ENCODE measurements around the gene CSTB. TPM values are rescaled to one million over a fixed set of nuclear protein-coding genes. Genes with fewer than 3 reads are reported as not detected.

CSTB gene
- total and polyA plus RNA-seq, 2 of the 8 experiments (the other 6 are each of a cell fraction or from before 2014, with no cell fraction given) = 53.8 to 64.1 TPM

- Histone ChIP-seq H3K4me3 (ENCODE audit: extremely low read depth in 1 of 4, insufficient read depth in 2 of 4, low read depth in 3 of 4, low read length in 4 of 4) (peak overlapping the region in 1 of 4 experiments; percentile 44; a peak in 2 of 8 replicates), H2BK5ac (ENCODE audit: low read depth, low read length) (peak overlapping the region; percentile 71; the same call in 1 of the 2 replicates), H3K79me2 (ENCODE audit: control insufficient read depth in 1 of 2, insufficient read depth in 2 of 2, low read length in 2 of 2) (no peaks in the 10 kb centered on the region), H2BK20ac (ENCODE audit: low read length) (0 out of 2 replicates have a peak overlapping the region, but pooled peaks have one; percentile 10), H2AFZ (ENCODE audit: low read length) (no peak overlapping the region), H4K91ac (replicated peaks; ENCODE audit: insufficient read length, low read length) (no peak overlapping the region), H3K14ac (ENCODE audit: insufficient read length) (no peak overlapping the region), H4K20me1 (replicated peaks in 1 of 2; ENCODE audit: control insufficient read depth in 1 of 2, insufficient read depth in 2 of 2, low read length in 2 of 2) (peaks cover 1 to 2% of the 10 kb centered on the region in 2 experiments), H3K56ac (replicated peaks; ENCODE audit: insufficient read length, low read depth, low read length) (no peak overlapping the region), H3K4me2 (ENCODE audit: insufficient read depth in 1 of 2, low read depth in 2 of 2, low read length in 2 of 2) (peak overlapping the region; percentile 54 to 55; a peak in 3 of 4 replicates), H2BK15ac (ENCODE audit: low read length) (peak overlapping the region; percentile 75; the same call in 1 of the 2 replicates), H2BK12ac (ENCODE audit: low read depth, low read length) (peak overlapping the region; percentile 55; the same call in 1 of the 2 replicates), H2AK5ac (ENCODE audit: low read depth, low read length) (no peak overlapping the region; the same call in 1 of the 2 replicates), H3K27me3 (replicated peaks in 1 of 4; ENCODE audit: control insufficient read depth in 3 of 4, extremely low read depth in 1 of 4, insufficient read depth in 3 of 4, low read length in 3 of 4) (no peaks in the 10 kb centered on the region), H3K4ac (replicated peaks; ENCODE audit: insufficient read length, low read depth, low read length) (no peak overlapping the region), H3K79me1 (ENCODE audit: low read depth, low read length) (no peaks in the 10 kb centered on the region), H3K9ac (replicated peaks in 1 of 4; ENCODE audit: extremely low read depth in 1 of 4, low read depth in 3 of 4, low read length in 3 of 4) (no peak overlapping the region), H4K8ac (ENCODE audit: extremely low read depth, insufficient read depth, low read length) (no peak overlapping the region; the same call in 1 of the 2 replicates), H3K27ac (ENCODE audit: low read depth, low read length) (no peak overlapping the region), H3K4me1 (replicated peaks in 1 of 4; ENCODE audit: control insufficient read depth in 3 of 4, insufficient read depth in 4 of 4, low read length in 3 of 4) (peaks cover 0 to 15% (median 12%) of the 10 kb centered on the region in 4 experiments; a peak in 6 of 7 replicates), H3K9me3 (ENCODE audit: insufficient read depth in 2 of 2, low read depth in 1 of 2, low read length in 1 of 2) (peaks cover 0 to under 1% of the 10 kb centered on the region in 2 experiments; a peak in 1 of 4 replicates), H3K18ac (ENCODE audit: extremely low read depth, low read length) (peak overlapping the region; percentile 93), H3K36me3 (ENCODE audit: control insufficient read depth in 2 of 4, insufficient read depth in 4 of 4, low read length in 3 of 4) (no peaks in the 10 kb centered on the region), H2BK120ac (replicated peaks; ENCODE audit: low read depth, low read length) (no peak overlapping the region), H3K23ac (ENCODE audit: insufficient read length) (no peak overlapping the region), H4K5ac (ENCODE audit: insufficient read length, low read depth, low read length) (no peak overlapping the region), H3K23me2 (ENCODE audit: low read depth, low read length) (peaks cover 2% of the 10 kb centered on the region; the same call in 1 of the 2 replicates)
- no peak for FAIRE-seq
- POLR2A ChIA-PET (ENCODE audit: partially characterized antibody) = interaction anchor here (1.0 kb wide), 1 partner anchor 25 kb away, joined by 3 read pairs; no protein-coding TSS in a partner anchor
- CTCF ChIA-PET (ENCODE audit: partially characterized antibody) = interaction anchor here (0.6 to 2.4 kb wide), 7 partner anchors 48 to 161 kb away, joined by 3 to 12 read pairs (median 3); no protein-coding TSS in a partner anchor
- WGBS, 2 experiments (ENCODE audit: extremely low coverage in 1 of 2, insufficient coverage in 1 of 2, insufficient read length in 1 of 2, insufficient replicate concordance in 2 of 2, low coverage in 1 of 2, low lambda C conversion rate in 2 of 2, missing lambda C conversion rate in 1 of 2) = 71% methylated on average over 27 of the region's 28 CpGs; no CpG with 5 or more reads in 1 of the 2 experiments
- DNase-seq (ENCODE audit: low read depth in 1 of 2, low spot score in 2 of 2) = peak in 1 of 2 experiments; percentile 69
- TF ChIP-seq KDM4A (IDR thresholded peaks at IDR 0.05; ENCODE audit: low read depth, low read length, severe bottlenecking) (peak; percentile 44), ATF2 (IDR thresholded peaks at IDR 0.05; ENCODE audit: low read length) (no peak), E2F6 (IDR thresholded peaks at IDR 0.05) (peak; percentile 17; the same call in 1 of the 2 replicates), GABPA (IDR thresholded peaks at IDR 0.05; ENCODE audit: borderline replicate concordance, insufficient read depth, low read length) (0 out of 2 replicates have a peak, but pooled peaks have one; percentile 25), JUND (IDR thresholded peaks at IDR 0.05; ENCODE audit: low read length) (no peak)
These were observed 38.4 kb upstream of the CSTB start for GRCh38 chr21:43814215-43815106.
